SU-DHL-6 (cell line): ENCODE measurements around the gene PDHX.

Source experiments
- H2AFZ ChIP-seq: fragments of 200-600 bp; sonication (generic); 2 replicates; pipeline ENCODE4 v1.6.1; 2014; ENCODE audit warnings: low read depth, mild to moderate bottlenecking, moderate library complexity, mixed read lengths, antibody characterized with exemption, low read length; ENCODE audit not compliant: severe bottlenecking
- H3F3A ChIP-seq: fragments of 200-600 bp; shearing (Covaris generic); 2 replicates; pipeline ENCODE4 v1.6.0; 2016; ENCODE audit warnings: antibody characterized with exemption, mild to moderate bottlenecking; ENCODE audit not compliant: insufficient read depth
- H3K27ac ChIP-seq: fragments of 200-600 bp; sonication (generic); 2 replicates; pipeline ENCODE4 v1.5.1; 2016; ENCODE audit warnings: low read depth, mild to moderate bottlenecking, low read length, moderate library complexity, mixed read lengths
- H3K27me3 ChIP-seq: fragments of 200-600 bp; sonication (generic), shearing (Covaris generic); 2 replicates; pipeline ENCODE4 v1.6.0; 2014; ENCODE audit warnings: mild to moderate bottlenecking, low read length
- H3K36me3 ChIP-seq: fragments of 200-600 bp; sonication (generic); 2 replicates; pipeline ENCODE4 v1.6.1; 2014; ENCODE audit warnings: mild to moderate bottlenecking, low read length, mixed read lengths
- H3K4me2 ChIP-seq: fragments of 300-600, 200-600 bp; shearing (Covaris generic), sonication (generic); 2 replicates; pipeline ENCODE4 v1.6.0; 2014; ENCODE audit warnings: low read length, low read depth, mild to moderate bottlenecking; ENCODE audit not compliant: poor library complexity, severe bottlenecking
- H3K4me3 ChIP-seq: fragments of 200-600 bp; sonication (generic); 2 replicates; pipeline ENCODE4 v1.5.1; 2014; ENCODE audit warnings: antibody characterized with exemption, low read length, mild to moderate bottlenecking, mixed read lengths; ENCODE audit not compliant: insufficient read depth, poor library complexity, severe bottlenecking
- H3K79me2 ChIP-seq: fragments of 200-600 bp; sonication (generic); 2 replicates; pipeline ENCODE4 v1.6.1; 2014; ENCODE audit warnings: mild to moderate bottlenecking, low read length, moderate library complexity; ENCODE audit not compliant: insufficient read depth
- H3K9ac ChIP-seq: fragments of 200-600 bp; sonication (generic); 2 replicates; pipeline ENCODE4 v1.7.0; 2014; ENCODE audit warnings: mild to moderate bottlenecking, low read length
- H3K9me2 ChIP-seq: fragments of 200-600 bp; sonication (generic); replicated peaks from 2 replicates; pipeline ENCODE4 v1.6.1; 2014; ENCODE audit warnings: low read length; ENCODE audit not compliant: insufficient read depth
- H3K9me3 ChIP-seq: fragments of 200-600 bp; sonication (generic); 2 replicates; pipeline ENCODE4 v1.6.1; 2014; ENCODE audit warnings: low read length, mixed read lengths; ENCODE audit not compliant: insufficient read depth
- H4K20me1 ChIP-seq: fragments of 200-600 bp; sonication (generic); 2 replicates; pipeline ENCODE4 v1.6.1; 2014; ENCODE audit warnings: low read depth, mild to moderate bottlenecking, antibody characterized with exemption, low read length, moderate library complexity, mixed read lengths
- EZH2phosphoT487 ChIP-seq: fragments of 200-600 bp; sonication (generic), shearing (Covaris generic); conservative IDR thresholded peaks from 2 replicates; pipeline ENCODE4 v1.6.1; 2018; ENCODE audit warnings: mild to moderate bottlenecking, antibody characterized with exemption, low read length, moderate library complexity, mixed read lengths
- TF ChIP-seq, protein P1 (sequence below): fragments of 200-600 bp; sonication (generic); IDR thresholded peaks from one replicate; pipeline ENCODE4 v1.5.1; 2017; ENCODE audit warnings: antibody characterized with exemption, mild to moderate bottlenecking, low read length, moderate library complexity; ENCODE audit not compliant: insufficient read depth, poor library complexity, severe bottlenecking

The PDHX gene

DNA sequence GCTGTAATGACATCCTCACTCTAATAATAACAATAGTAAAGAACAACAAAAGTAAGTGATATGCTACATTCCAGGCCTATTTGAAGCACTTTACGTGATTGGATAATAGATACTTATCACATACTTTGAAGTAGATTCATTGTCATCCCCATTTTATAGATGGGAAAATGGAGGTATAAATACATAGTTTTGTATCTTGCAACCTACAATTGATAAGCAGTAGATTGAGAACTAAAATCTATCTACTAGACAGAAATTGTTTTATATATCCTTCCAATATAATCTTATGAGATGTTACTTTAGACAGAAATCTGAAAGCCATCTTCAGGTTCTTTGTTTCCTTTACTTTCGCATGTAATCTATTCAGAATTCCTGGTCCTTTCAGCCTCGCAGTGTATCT is 118.0 kb downstream of the PDHX start:
- TF ChIP-seq EZH2phosphoT487 = no peak
- TF ChIP-seq, protein P1, sequence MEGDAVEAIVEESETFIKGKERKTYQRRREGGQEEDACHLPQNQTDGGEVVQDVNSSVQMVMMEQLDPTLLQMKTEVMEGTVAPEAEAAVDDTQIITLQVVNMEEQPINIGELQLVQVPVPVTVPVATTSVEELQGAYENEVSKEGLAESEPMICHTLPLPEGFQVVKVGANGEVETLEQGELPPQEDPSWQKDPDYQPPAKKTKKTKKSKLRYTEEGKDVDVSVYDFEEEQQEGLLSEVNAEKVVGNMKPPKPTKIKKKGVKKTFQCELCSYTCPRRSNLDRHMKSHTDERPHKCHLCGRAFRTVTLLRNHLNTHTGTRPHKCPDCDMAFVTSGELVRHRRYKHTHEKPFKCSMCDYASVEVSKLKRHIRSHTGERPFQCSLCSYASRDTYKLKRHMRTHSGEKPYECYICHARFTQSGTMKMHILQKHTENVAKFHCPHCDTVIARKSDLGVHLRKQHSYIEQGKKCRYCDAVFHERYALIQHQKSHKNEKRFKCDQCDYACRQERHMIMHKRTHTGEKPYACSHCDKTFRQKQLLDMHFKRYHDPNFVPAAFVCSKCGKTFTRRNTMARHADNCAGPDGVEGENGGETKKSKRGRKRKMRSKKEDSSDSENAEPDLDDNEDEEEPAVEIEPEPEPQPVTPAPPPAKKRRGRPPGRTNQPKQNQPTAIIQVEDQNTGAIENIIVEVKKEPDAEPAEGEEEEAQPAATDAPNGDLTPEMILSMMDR = no peak

GRCh38 chr11:35035894-35036408 is 119.5 kb downstream of the PDHX start:
- H3K9me3 ChIP-seq = no peaks in the 10 kb centered on the region
- no peaks in the 10 kb centered on the region for H3K79me2 ChIP-seq
- H3F3A ChIP-seq = no peaks in the 10 kb centered on the region
- H3K27ac ChIP-seq = no peak overlapping the region
- no peak for TF ChIP-seq EZH2phosphoT487
- no peaks in the 10 kb centered on the region for H3K27me3 ChIP-seq
- no peaks in the 10 kb centered on the region for H3K36me3 ChIP-seq
- no peaks in the 10 kb centered on the region for H4K20me1 ChIP-seq
- no peaks in the 10 kb centered on the region for H3K9me2 ChIP-seq
- H3K4me3 ChIP-seq = no peak overlapping the region
- no peak overlapping the region for H2AFZ ChIP-seq
- H3K9ac ChIP-seq = no peak overlapping the region
- no peak overlapping the region for H3K4me2 ChIP-seq

More for the DNA sequence above, 118.0 kb downstream of the PDHX start:
- no peak overlapping the region for H2AFZ ChIP-seq
- no peak overlapping the region for H3K27ac ChIP-seq
- H3K9ac ChIP-seq = no peak overlapping the region
- H4K20me1 ChIP-seq = no peaks in the 10 kb centered on the region
- H3K9me3 ChIP-seq = no peaks in the 10 kb centered on the region
- no peaks in the 10 kb centered on the region for H3K79me2 ChIP-seq
- no peaks in the 10 kb centered on the region for H3K27me3 ChIP-seq
- H3K36me3 ChIP-seq = no peaks in the 10 kb centered on the region
- H3F3A ChIP-seq = no peaks in the 10 kb centered on the region
- H3K9me2 ChIP-seq = no peaks in the 10 kb centered on the region
- no peak overlapping the region for H3K4me3 ChIP-seq
- no peak overlapping the region for H3K4me2 ChIP-seq

- Histone ChIP-seq H3K27me3 (no peaks in the 10 kb centered on the region), H3K36me3 (no peaks in the 10 kb centered on the region), H3K27ac (no peak overlapping the region), H3K79me2 (no peaks in the 10 kb centered on the region), H3K9me2 (no peaks in the 10 kb centered on the region), H3K4me2 (no peak overlapping the region), H4K20me1 (no peaks in the 10 kb centered on the region), H3K4me3 (no peak overlapping the region), H3K9me3 (no peaks in the 10 kb centered on the region), H2AFZ (no peak overlapping the region), H3F3A (no peaks in the 10 kb centered on the region), H3K9ac (no peak overlapping the region)
- TF ChIP-seq, protein P1 = no peak
- no peak for TF ChIP-seq EZH2phosphoT487
These were observed 120.2 kb downstream of the PDHX start for GRCh38 chr11:35036639-35037038.

- Histone ChIP-seq H3K79me2 (no peaks in the 10 kb centered on the region), H3K36me3 (no peaks in the 10 kb centered on the region), H2AFZ (no peak overlapping the region), H3F3A (no peaks in the 10 kb centered on the region), H3K9ac (no peak overlapping the region), H3K27ac (no peak overlapping the region), H4K20me1 (no peaks in the 10 kb centered on the region), H3K4me3 (no peak overlapping the region), H3K9me2 (no peaks in the 10 kb centered on the region), H3K9me3 (no peaks in the 10 kb centered on the region), H3K27me3 (no peaks in the 10 kb centered on the region), H3K4me2 (no peak overlapping the region)
- no peak for TF ChIP-seq EZH2phosphoT487
- TF ChIP-seq, protein P1 = no peak
These were observed 122.0 kb downstream of the PDHX start for GRCh38 chr11:35038211-35038928.
